Activated T-helper 1 cell treated with anti-CD3 and anti-CD28 coated beads, Interleukin-12 subunit alpha, Interleukin-12 subunit beta, Interleukin-2, Interleukin-4 antibody, amounts not matched to agents 30 ng/mL and 10 ng/mL and 1 ng/mL, durations not matched to agents 14 hours and 24 hours and 36 hours (primary cell): ENCODE results near the gene MXD3. TPM values are rescaled to one million over a fixed set of nuclear protein-coding genes. Genes with fewer than 3 reads are reported as not detected.

Source experiments
- DNase-seq: peaks from one replicate; pipeline ENCODE4 v3.0.0; 2021; ENCODE audit warnings: low spot score
- H3K27ac Mint-ChIP-seq: one replicate; pipeline ENCODE4 v1.8.0; 2021; ENCODE audit warnings: mild to moderate bottlenecking, mixed read lengths
- H3K27me3 Mint-ChIP-seq: one replicate; pipeline ENCODE4 v1.8.0; 2022; ENCODE audit warnings: mild to moderate bottlenecking, moderate library complexity, mixed read lengths; ENCODE audit not compliant: insufficient read depth
- H3K36me3 Mint-ChIP-seq: one replicate; pipeline ENCODE4 v1.8.0; 2021; ENCODE audit warnings: low read depth, mixed read lengths
- H3K4me1 Mint-ChIP-seq: one replicate; pipeline ENCODE4 v1.8.0; 2021; ENCODE audit warnings: low read depth, mixed read lengths
- H3K4me3 Mint-ChIP-seq: one replicate; pipeline ENCODE4 v1.8.0; 2021; ENCODE audit warnings: mild to moderate bottlenecking, moderate library complexity, mixed read lengths
- H3K9me3 Mint-ChIP-seq: one replicate; pipeline ENCODE4 v1.8.0; 2021; ENCODE audit warnings: mixed read lengths
- intact Hi-C: fragments of 100-400 bp; cut with micrococcal nuclease; formaldehyde crosslinking; loops from one replicate; pipeline ENCODE4 v1.15.1; 2024
- total RNA-seq: library from RNA; stranded (reverse); gene quantifications from 2 replicates; pipeline ENCODE4 v1.2.3, GENCODE V29; 2022

Gene MXD3
- total RNA-seq, 1 donor from 2014 or later = 9.6 TPM

GRCh38 chr5:177338251-177339106 lies 26.8 kb upstream of the MXD3 start:
- Mint-ChIP-seq H3K9me3 (no peaks in the 10 kb centered on the region), H3K4me3 (no peak overlapping the region), H3K27me3 (no peaks in the 10 kb centered on the region), H3K4me1 (peaks cover 10% of the 10 kb centered on the region), H3K27ac (no peak overlapping the region), H3K36me3 (peaks cover 50% of the 10 kb centered on the region)
- intact Hi-C loops = no loop called here
- DNase-seq = no peak

GRCh38 chr5:177336603-177337494 lies 25.2 kb upstream of the MXD3 start:
- H3K27ac Mint-ChIP-seq = no peak overlapping the region
- intact Hi-C loops = no loop called here

GRCh38 chr5:177336112-177336511 lies 24.4 kb upstream of the MXD3 start:
- H3K4me3 Mint-ChIP-seq = no peak overlapping the region
- intact Hi-C loops = no loop called here
- H3K4me1 Mint-ChIP-seq = peaks cover 10% of the 10 kb centered on the region
- H3K27me3 Mint-ChIP-seq = no peaks in the 10 kb centered on the region
- peaks cover 39% of the 10 kb centered on the region for H3K36me3 Mint-ChIP-seq
- no peaks in the 10 kb centered on the region for H3K9me3 Mint-ChIP-seq
- no peak overlapping the region for H3K27ac Mint-ChIP-seq
- no peak for DNase-seq

More at GRCh38 chr5:177336603-177337494, 25.2 kb upstream of the MXD3 start:
- Mint-ChIP-seq H3K9me3 (no peaks in the 10 kb centered on the region), H3K36me3 (peaks cover 46% of the 10 kb centered on the region), H3K4me1 (peaks cover 10% of the 10 kb centered on the region), H3K27me3 (no peaks in the 10 kb centered on the region), H3K4me3 (no peak overlapping the region)
- no peak for DNase-seq

- H3K9me3 Mint-ChIP-seq = no peaks in the 10 kb centered on the region
- no peak for DNase-seq
- H3K27ac Mint-ChIP-seq = no peak overlapping the region
- H3K36me3 Mint-ChIP-seq = peaks cover 39% of the 10 kb centered on the region
- no peaks in the 10 kb centered on the region for H3K27me3 Mint-ChIP-seq
- H3K4me1 Mint-ChIP-seq = peaks cover 10% of the 10 kb centered on the region
- H3K4me3 Mint-ChIP-seq = no peak overlapping the region
- intact Hi-C loops = no loop called here
Observed at GRCh38 chr5:177335701-177336065, 24.0 kb upstream of the MXD3 start.

GRCh38 chr5:177334781-177335700 lies 23.3 kb upstream of the MXD3 start:
- Mint-ChIP-seq H3K4me1 (peaks cover 8% of the 10 kb centered on the region), H3K27me3 (no peaks in the 10 kb centered on the region), H3K27ac (no peak overlapping the region), H3K36me3 (peaks cover 43% of the 10 kb centered on the region), H3K4me3 (no peak overlapping the region), H3K9me3 (no peaks in the 10 kb centered on the region)
- intact Hi-C loops = no loop called here
- no peak for DNase-seq

GRCh38 chr5:177334155-177334551 lies 22.5 kb upstream of the MXD3 start:
- intact Hi-C loops = no loop called here
- no peaks in the 10 kb centered on the region for H3K4me1 Mint-ChIP-seq
- DNase-seq = no peak
- no peak overlapping the region for H3K4me3 Mint-ChIP-seq
- H3K27ac Mint-ChIP-seq = no peak overlapping the region
- H3K27me3 Mint-ChIP-seq = no peaks in the 10 kb centered on the region
- peaks cover 36% of the 10 kb centered on the region for H3K36me3 Mint-ChIP-seq
- no peaks in the 10 kb centered on the region for H3K9me3 Mint-ChIP-seq

- DNase-seq = no peak
- Mint-ChIP-seq H3K27ac (no peak overlapping the region), H3K4me1 (no peaks in the 10 kb centered on the region), H3K4me3 (no peak overlapping the region), H3K9me3 (no peaks in the 10 kb centered on the region), H3K27me3 (no peaks in the 10 kb centered on the region), H3K36me3 (peaks cover 34% of the 10 kb centered on the region)
- intact Hi-C loops = no loop called here
Observed at GRCh38 chr5:177333420-177334154, 21.9 kb upstream of the MXD3 start.

- DNase-seq = no peak
Observed at GRCh38 chr5:177332896-177333260, 21.2 kb upstream of the MXD3 start.

GRCh38 chr5:177332031-177332895 lies 20.6 kb upstream of the MXD3 start:
- no peak for DNase-seq
- Mint-ChIP-seq H3K27ac (no peak overlapping the region), H3K9me3 (no peaks in the 10 kb centered on the region), H3K4me3 (no peak overlapping the region), H3K4me1 (peaks cover 5% of the 10 kb centered on the region), H3K36me3 (peaks cover 36% of the 10 kb centered on the region), H3K27me3 (no peaks in the 10 kb centered on the region)
- intact Hi-C loops = no loop called here

More at GRCh38 chr5:177332896-177333260, 21.2 kb upstream of the MXD3 start:
- peaks cover 1% of the 10 kb centered on the region for H3K4me1 Mint-ChIP-seq
- no peaks in the 10 kb centered on the region for H3K9me3 Mint-ChIP-seq
- H3K27me3 Mint-ChIP-seq = no peaks in the 10 kb centered on the region
- peaks cover 34% of the 10 kb centered on the region for H3K36me3 Mint-ChIP-seq
- H3K4me3 Mint-ChIP-seq = no peak overlapping the region
- intact Hi-C loops = no loop called here
- no peak overlapping the region for H3K27ac Mint-ChIP-seq

GRCh38 chr5:177330991-177331842 lies 19.5 kb upstream of the MXD3 start:
- Mint-ChIP-seq H3K36me3 (peaks cover 30% of the 10 kb centered on the region), H3K4me1 (peaks cover 5% of the 10 kb centered on the region), H3K27me3 (no peaks in the 10 kb centered on the region), H3K4me3 (no peak overlapping the region), H3K27ac (no peak overlapping the region), H3K9me3 (no peaks in the 10 kb centered on the region)
- DNase-seq = no peak
- intact Hi-C loops = no loop called here

- Mint-ChIP-seq H3K27me3 (no peaks in the 10 kb centered on the region), H3K27ac (no peak overlapping the region), H3K4me3 (no peak overlapping the region), H3K9me3 (no peaks in the 10 kb centered on the region), H3K36me3 (peaks cover 23% of the 10 kb centered on the region), H3K4me1 (peaks cover 5% of the 10 kb centered on the region)
- DNase-seq = no peak
- intact Hi-C loops = no loop called here
Observed at GRCh38 chr5:177329883-177330282, 18.2 kb upstream of the MXD3 start.
